HT-29 (cell line): ENCODE measurements around the gene ATG9A. TPM values are rescaled to one million over a fixed set of nuclear protein-coding genes. Genes with fewer than 3 reads are reported as not detected.
"Not testable (repeated sequence)": the region's sequence is repeated elsewhere in the genome, so short reads cannot be mapped to it uniquely, and the experiment has no call there.

Experiments used
- DNase-seq: peaks from one replicate; pipeline ENCODE4 v3.0.0-alpha.2; 2015; ENCODE audit warnings: low spot score
- total RNA-seq: library from RNA; depleted of rRNA; stranded (reverse); fragments of >200 nt; shearing (Covaris generic); gene quantifications from 2 replicates; pipeline ENCODE4 v1.2.3, GENCODE V29; 2014; rRNA removed

The ATG9A gene
- 93.7 and 107 TPM in 2 replicates for total RNA-seq

- DNase-seq: peak; percentile 99
Observed at GRCh38 chr2:219229305-219230058, at the start of gene ATG9A, which contains the start of gene ANKZF1. Gene ATG9A, minus strand, starts transcription at chr2:219229636. Its CDS starts 1,612 bp downstream, at chr2:219228024. Gene ANKZF1, plus strand, starts transcription at chr2:219229806. Its CDS starts 452 bp downstream, at chr2:219230258.

GRCh38 chr2:219278655-219279150 is 49.3 kb upstream of the ATG9A start:
- no peak for DNase-seq

GRCh38 chr2:219277703-219278654 is 48.5 kb upstream of the ATG9A start:
- peak; percentile 86 for DNase-seq

- DNase-seq: no peak
Observed at GRCh38 chr2:219274361-219274921, 45.0 kb upstream of the ATG9A start.

GRCh38 chr2:219273937-219274336 is 44.5 kb upstream of the ATG9A start:
- DNase-seq: no peak

GRCh38 chr2:219272995-219273394 is 43.6 kb upstream of the ATG9A start:
- DNase-seq: no peak

GRCh38 chr2:219272356-219272755 is 42.9 kb upstream of the ATG9A start:
- no peak for DNase-seq

GRCh38 chr2:219271021-219271420 is 41.6 kb upstream of the ATG9A start:
- no peak for DNase-seq

- no peak for DNase-seq
Observed at GRCh38 chr2:219270055-219270372, 40.6 kb upstream of the ATG9A start.

GRCh38 chr2:219269362-219270054 is 40.1 kb upstream of the ATG9A start:
- DNase-seq: peak; percentile 52

- no peak for DNase-seq
Observed at GRCh38 chr2:219268294-219268693, 38.9 kb upstream of the ATG9A start.

GRCh38 chr2:219266886-219267285 is 37.5 kb upstream of the ATG9A start:
- no peak for DNase-seq

- no peak for DNase-seq
Observed at GRCh38 chr2:219266232-219266631, 36.8 kb upstream of the ATG9A start.

GRCh38 chr2:219261024-219261855 is 31.8 kb upstream of the ATG9A start:
- DNase-seq: no peak

GRCh38 chr2:219258942-219259341 is 29.5 kb upstream of the ATG9A start:
- not testable (repeated sequence) for DNase-seq

GRCh38 chr2:219254590-219255201 is 25.3 kb upstream of the ATG9A start:
- no peak for DNase-seq

- peak; percentile 91 for DNase-seq
Observed at GRCh38 chr2:219253753-219254589, 24.5 kb upstream of the ATG9A start, which contains the start of gene TUBA4A. Gene TUBA4A, minus strand, starts transcription at chr2:219253918. Its CDS starts 60 bp downstream, at chr2:219253858.

- DNase-seq: peak; percentile 36
Observed at GRCh38 chr2:219252900-219253752, 23.7 kb upstream of the ATG9A start, which contains the start of gene TUBA4B. Gene TUBA4B, plus strand, starts transcription at chr2:219253243. Its CDS starts 165 bp downstream, at chr2:219253408.
